Right cardiac atrium (tissue), 5 donors: Measurements from ENCODE around the gene CDCA4. TPM values are rescaled to one million over a fixed set of nuclear protein-coding genes. Genes with fewer than 3 reads are reported as not detected.
"Not testable (repeated sequence)": the region's sequence is repeated elsewhere in the genome, so short reads cannot be mapped to it uniquely, and the experiment has no call there.

Source experiments
- ATAC-seq, 2 donors: fragments of 200-7000 bp; cut with Tn5 transposase; one replicate each; pipeline versions ENCODE4 v1.8.0 to v1.9.1; 2020; ENCODE audit warnings: moderate library complexity in 2 of 2, mild to moderate bottlenecking in 1 of 2
- DNase-seq, 3 donors: peaks; one replicate each; pipeline ENCODE4 v3.0.0-alpha.2; 2020
- H3K27ac ChIP-seq: one replicate; pipeline ENCODE4 v1.5.1; 2013; ENCODE audit warnings: mild to moderate bottlenecking, low read length, control low read depth, moderate library complexity
- H3K27me3 ChIP-seq: one replicate; pipeline ENCODE4 v1.6.1; 2013; ENCODE audit not compliant: control insufficient read depth, insufficient read depth
- H3K4me1 ChIP-seq: one replicate; pipeline ENCODE4 v1.6.1; 2013; ENCODE audit warnings: low read length; ENCODE audit not compliant: control insufficient read depth, insufficient read depth
- H3K4me3 ChIP-seq: one replicate; pipeline ENCODE4 v1.5.1; 2013; ENCODE audit warnings: low read length, control low read depth
- H3K9me3 ChIP-seq: one replicate; pipeline ENCODE4 v1.6.1; 2013; ENCODE audit warnings: low read length; ENCODE audit not compliant: control insufficient read depth
- WGBS: extraction: QIAGEN DNeasy Blood & Tissue Kit; methylation state at CpG from one replicate; pipeline ENCODE4 v1.1.7; 2013; 5-methylcytosine and 5-hydroxymethylcytosine counted together
- intact Hi-C, 4 donors: fragments of 100-400 bp; cut with DNase I; formaldehyde crosslinking; loops; one replicate each; pipeline versions ENCODE4 v1.11.0 to v1.14.0; 2022 to 2023
- polyA plus RNA-seq: library from polyadenylated mRNA; stranded (reverse); fragments of 200-250 nt; gene quantifications from one replicate; pipeline ENCODE4 v1.2.3, GENCODE V29; 2013
- total RNA-seq, 4 donors: library from RNA; stranded (reverse); fragmentation: NEBNext Ultra II Directional; extraction: Animal tissue kit (Norgen Biotek cat#: 25700); gene quantifications; one replicate each; pipeline ENCODE4 v1.2.1, GENCODE V29; 2021
- donor health status: healthy with polysubstance abuse.
- donor health status: DM: no; HTN: yes; CAD: no.
- donor health status: DM: no; HTN: no; CAD: no.
- donor health status: DM: no; HTN: yes; CAD: no; lungs with severe emphysema.
- donor health status: DM: yes; HTN: yes; CAD: no.

CDCA4 gene
- total and polyA plus RNA-seq, 5 donors, result 2.5 to 3.9 (median 3.1) TPM

DNA sequence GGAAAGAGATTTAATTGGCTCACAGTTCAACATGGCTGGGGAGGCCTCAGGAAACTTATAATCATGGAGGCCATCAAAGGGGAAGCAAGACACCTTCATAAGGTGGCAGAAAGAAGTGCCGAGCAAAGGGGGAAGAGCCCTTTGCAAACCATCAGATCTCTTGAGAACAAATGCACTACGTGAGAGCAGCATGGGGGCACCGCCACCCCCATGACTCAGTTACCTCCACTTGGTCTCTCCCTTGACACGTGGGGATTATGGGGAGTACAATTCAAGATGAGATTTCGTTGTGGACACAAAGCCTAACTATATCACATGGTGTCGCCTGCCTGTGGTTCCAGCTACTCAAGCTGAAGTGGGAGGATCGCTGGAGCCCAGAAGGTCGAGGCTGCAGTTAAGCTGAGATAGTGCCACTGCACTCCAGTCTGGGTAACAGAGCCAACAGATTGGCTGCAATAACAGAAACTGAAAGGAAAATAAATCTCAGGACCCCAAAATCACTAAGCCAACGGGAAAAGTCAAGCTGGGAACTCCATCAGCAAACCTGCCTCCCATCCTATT lies 10.0 kb upstream of the CDCA4 start:
- 69% methylated on average over 9 of the region's 9 CpGs for WGBS
- Histone ChIP-seq H3K27ac (no peak overlapping the region), H3K9me3 (no peaks in the 10 kb centered on the region), H3K27me3 (no peaks in the 10 kb centered on the region), H3K4me1 (no peaks in the 10 kb centered on the region), H3K4me3 (no peak overlapping the region)
- DNase-seq (peak in 1 of 3 donors; percentile 54), ATAC-seq (peak; percentile 47 to 64)
- intact Hi-C loops, result no loop called here

DNA sequence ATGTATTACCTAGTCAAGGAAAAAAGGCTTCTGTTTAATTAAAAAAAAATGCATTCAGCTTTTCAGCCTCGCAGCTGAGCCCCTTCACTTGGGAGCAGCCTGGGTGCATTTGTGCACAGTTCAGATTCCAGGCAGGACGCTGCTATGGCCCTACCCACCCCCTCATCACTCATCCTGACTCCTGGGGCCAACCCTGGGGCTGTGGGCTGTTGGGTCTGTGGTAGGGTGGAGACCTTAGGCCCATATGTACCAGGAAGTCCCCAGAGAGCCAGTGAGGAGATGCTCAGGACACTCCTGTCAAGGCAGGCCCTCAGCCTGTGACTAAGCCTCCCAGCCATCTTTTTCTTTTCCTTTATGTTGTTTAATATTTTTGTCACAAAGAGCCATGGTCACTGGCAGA lies 9.3 kb upstream of the CDCA4 start:
- 90% methylated on average over 2 of the region's 2 CpGs for WGBS
- no peaks in the 10 kb centered on the region for H3K9me3 ChIP-seq
- H3K27me3 ChIP-seq, result no peaks in the 10 kb centered on the region
- H3K27ac ChIP-seq, result no peak overlapping the region
- intact Hi-C loops, result no loop called here
- H3K4me3 ChIP-seq, result no peak overlapping the region
- ATAC-seq, result no peak
- peak in 1 of 3 donors; percentile 15 for DNase-seq
- no peaks in the 10 kb centered on the region for H3K4me1 ChIP-seq

DNA sequence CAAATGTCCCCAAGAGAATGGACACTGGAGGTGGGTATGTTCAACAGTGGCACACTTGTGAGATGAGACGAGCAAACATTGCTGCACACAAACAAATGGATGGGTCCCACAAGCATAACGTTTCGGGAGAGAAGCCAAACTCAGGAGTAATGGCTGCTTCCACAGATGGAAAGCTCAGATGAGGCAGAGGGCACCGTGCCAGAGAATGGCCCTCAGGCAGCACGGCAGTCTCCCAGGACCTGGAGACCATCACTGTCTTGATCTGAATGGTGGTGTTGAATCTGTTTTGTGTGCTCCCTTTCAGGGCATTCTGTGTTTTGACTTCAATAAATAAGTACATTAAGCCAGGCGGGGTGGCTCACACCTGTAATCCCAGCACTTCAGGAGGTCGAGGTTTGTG lies 8.5 kb upstream of the CDCA4 start:
- Histone ChIP-seq H3K27ac (no peak overlapping the region), H3K27me3 (no peaks in the 10 kb centered on the region), H3K9me3 (no peaks in the 10 kb centered on the region), H3K4me3 (no peak overlapping the region), H3K4me1 (no peaks in the 10 kb centered on the region)
- DNase-seq, result peak in 1 of 3 donors; percentile 21
- ATAC-seq, result no peak
- 86% methylated on average over 7 of the region's 7 CpGs for WGBS
- intact Hi-C loops, result no loop called here

DNA sequence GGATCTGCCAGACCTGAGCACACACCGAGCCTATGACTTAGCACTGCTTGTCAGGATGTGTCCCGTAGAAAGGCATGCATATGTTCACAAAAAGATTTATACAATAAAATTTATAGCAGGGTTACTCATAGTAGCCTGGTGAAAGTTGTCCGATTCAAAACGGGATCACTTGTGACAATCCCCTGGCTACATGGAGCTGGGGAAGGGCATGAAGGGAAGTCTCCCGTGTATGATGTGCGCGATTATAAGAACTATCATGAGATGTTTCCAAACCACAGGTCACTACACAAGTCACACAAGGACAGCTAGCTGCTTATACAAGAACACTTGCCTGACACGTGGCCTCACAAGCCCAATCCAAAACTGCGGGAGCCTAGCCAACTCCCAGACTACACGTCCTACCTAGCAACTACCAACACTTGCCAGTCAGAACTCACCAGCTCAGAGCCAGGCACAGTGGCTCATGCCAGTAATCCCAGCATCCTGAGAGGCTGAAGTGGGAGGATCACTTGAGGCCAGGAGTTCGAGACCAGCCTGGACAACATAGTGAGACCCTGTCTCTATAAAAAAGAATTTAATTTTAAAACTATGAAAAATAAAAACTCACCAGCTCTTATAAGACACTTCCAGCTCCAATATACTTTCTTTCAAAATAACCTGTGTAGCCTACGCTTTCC lies 7.5 kb upstream of the CDCA4 start:
- 83% methylated on average over 12 of the region's 12 CpGs for WGBS
- H3K27me3 ChIP-seq, result no peaks in the 10 kb centered on the region
- intact Hi-C loops, result no loop called here
- no peak overlapping the region for H3K4me3 ChIP-seq
- H3K9me3 ChIP-seq, result no peaks in the 10 kb centered on the region
- ATAC-seq, result no peak
- no peak overlapping the region for H3K27ac ChIP-seq
- DNase-seq, result peak in 1 of 3 donors; percentile 48
- H3K4me1 ChIP-seq, result no peaks in the 10 kb centered on the region

- H3K4me1 ChIP-seq, H3K9me3 ChIP-seq, ATAC-seq, intact Hi-C loops, H3K27ac ChIP-seq, H3K4me3 ChIP-seq, DNase-seq, H3K27me3 ChIP-seq: not testable (repeated sequence)
- WGBS, result 70% methylated on average over 4 of the region's 4 CpGs
Measured at GRCh38 chr14:105027718-105028117, 6.8 kb upstream of the CDCA4 start.

GRCh38 chr14:105026802-105027563 lies 6.1 kb upstream of the CDCA4 start:
- intact Hi-C loops, result no loop called here
- WGBS, result 25% methylated on average over 1 of the region's 1 CpG
- ATAC-seq, result no peak
- Histone ChIP-seq H3K4me3 (no peak overlapping the region), H3K27ac (no peak overlapping the region), H3K27me3 (no peaks in the 10 kb centered on the region), H3K9me3 (no peaks in the 10 kb centered on the region), H3K4me1 (no peaks in the 10 kb centered on the region)
- no peak for DNase-seq

GRCh38 chr14:105026033-105026785 lies 5.3 kb upstream of the CDCA4 start:
- 89% methylated on average over 16 of the region's 16 CpGs for WGBS
- Histone ChIP-seq H3K4me3 (no peak overlapping the region), H3K4me1 (no peaks in the 10 kb centered on the region), H3K27ac (no peak overlapping the region), H3K27me3 (no peaks in the 10 kb centered on the region), H3K9me3 (no peaks in the 10 kb centered on the region)
- intact Hi-C loops, result no loop called here
- DNase-seq (peak in 1 of 3 donors; percentile 16), ATAC-seq (no peak)

GRCh38 chr14:105025429-105025828 lies 4.5 kb upstream of the CDCA4 start:
- 96% methylated on average over 6 of the region's 6 CpGs for WGBS
- DNase-seq (peak in 1 of 3 donors; percentile 14), ATAC-seq (no peak)
- H3K27me3 ChIP-seq, result no peaks in the 10 kb centered on the region
- H3K27ac ChIP-seq, result no peak overlapping the region
- no peaks in the 10 kb centered on the region for H3K9me3 ChIP-seq
- intact Hi-C loops, result no loop called here
- H3K4me1 ChIP-seq, result no peaks in the 10 kb centered on the region
- no peak overlapping the region for H3K4me3 ChIP-seq

- intact Hi-C loops, result no loop called here
- Histone ChIP-seq H3K9me3 (no peaks in the 10 kb centered on the region), H3K4me1 (peaks cover 2% of the 10 kb centered on the region), H3K27me3 (no peaks in the 10 kb centered on the region), H3K27ac (no peak overlapping the region), H3K4me3 (no peak overlapping the region)
- no peak for DNase-seq
- 78% methylated on average over 4 of the region's 4 CpGs for WGBS
- no peak for ATAC-seq
Measured at GRCh38 chr14:105023791-105024480, 3.1 kb upstream of the CDCA4 start.

DNA sequence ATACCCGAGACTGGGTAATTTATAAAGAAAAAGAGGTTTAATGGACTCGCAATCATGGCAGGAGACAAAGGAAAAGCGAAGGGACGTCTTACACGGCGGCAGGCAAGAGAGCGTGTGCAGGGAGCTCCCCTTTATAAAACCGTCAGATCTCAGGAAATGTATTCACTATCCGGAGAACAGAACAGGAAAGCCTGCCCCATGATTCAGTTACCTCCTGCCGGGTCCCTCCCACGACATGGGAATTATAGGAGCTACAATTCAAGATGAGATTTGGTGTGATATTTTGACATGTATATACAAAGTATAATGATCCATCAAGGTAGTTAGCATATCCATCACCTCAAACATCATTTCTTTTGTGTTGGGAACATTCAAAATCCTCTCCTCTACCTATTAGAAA lies 2.3 kb upstream of the CDCA4 start:
- no peak overlapping the region for H3K27ac ChIP-seq
- intact Hi-C loops, result no loop called here
- H3K27me3 ChIP-seq, result no peaks in the 10 kb centered on the region
- 69% methylated on average over 11 of the region's 11 CpGs for WGBS
- DNase-seq (no peak), ATAC-seq (no peak)
- H3K4me1 ChIP-seq, result peaks cover 3% of the 10 kb centered on the region
- no peak overlapping the region for H3K4me3 ChIP-seq
- H3K9me3 ChIP-seq, result no peaks in the 10 kb centered on the region
